DND-41 (cell line): ENCODE measurements around the gene TRNP1.

Source experiments
- ATAC-seq: fragments of 200-7000 bp; cut with Tn5 transposase; 3 replicates; pipeline ENCODE4 v1.9.1; 2021; ENCODE audit warnings: low read depth; ENCODE audit not compliant: insufficient read depth
- DNase-seq: peaks from one replicate; pipeline ENCODE4 v3.0.0-alpha.2; 2020
- H2AFZ ChIP-seq: 2 replicates; pipeline ENCODE4 v1.6.0; 2012; ENCODE audit warnings: low read depth, low read length
- H3K27ac ChIP-seq: 2 replicates; pipeline ENCODE4 v1.5.1; 2012; ENCODE audit warnings: low read length, inconsistent platforms
- H3K27me3 ChIP-seq: fragments of 200-600 bp; sonication (generic); 2 replicates; pipeline ENCODE4 v1.6.0; 2012; ENCODE audit warnings: low read length, mild to moderate bottlenecking, inconsistent platforms; ENCODE audit not compliant: insufficient read depth, poor library complexity
- H3K36me3 ChIP-seq: 2 replicates; pipeline ENCODE4 v1.5.1; 2012; ENCODE audit warnings: low read length, inconsistent platforms; ENCODE audit not compliant: insufficient read depth
- H3K4me1 ChIP-seq: 2 replicates; pipeline ENCODE4 v1.5.1; 2012; ENCODE audit warnings: mild to moderate bottlenecking, low read length; ENCODE audit not compliant: insufficient read depth
- H3K4me2 ChIP-seq: 2 replicates; pipeline ENCODE4 v1.6.0; 2012; ENCODE audit warnings: mild to moderate bottlenecking, moderate library complexity, low read length, inconsistent platforms; ENCODE audit not compliant: insufficient read depth
- H3K4me3 ChIP-seq, 2 experiments: fragments of 200-600 bp in 1 of 2; shearing (Covaris generic) in 1 of 2; 2 replicates each; pipeline ENCODE4 v1.5.1; 2012 to 2016; ENCODE audit warnings: inconsistent platforms in 2 of 2, low read length in 2 of 2, mild to moderate bottlenecking in 2 of 2, low read depth in 1 of 2, moderate library complexity in 1 of 2
- H3K79me2 ChIP-seq: 2 replicates; pipeline ENCODE4 v1.6.0; 2012; ENCODE audit warnings: low read length, inconsistent platforms; ENCODE audit not compliant: insufficient read depth
- H3K9ac ChIP-seq: 2 replicates; pipeline ENCODE4 v1.6.0; 2012; ENCODE audit warnings: low read depth, mild to moderate bottlenecking, inconsistent platforms, low read length, moderate library complexity
- H3K9me3 ChIP-seq: 2 replicates; pipeline ENCODE4 v1.5.1; 2012; ENCODE audit warnings: low read length, moderate library complexity, mild to moderate bottlenecking, inconsistent platforms; ENCODE audit not compliant: insufficient read depth, severe bottlenecking
- H4K20me1 ChIP-seq: 2 replicates; pipeline ENCODE4 v1.6.0; 2012; ENCODE audit warnings: low read length; ENCODE audit not compliant: insufficient read depth
- EZH2 ChIP-seq: IDR thresholded peaks from 3 replicates; pipeline ENCODE4 v1.6.1; 2012; ENCODE audit warnings: borderline replicate concordance, low read depth, mild to moderate bottlenecking, moderate library complexity, low read length, inconsistent platforms; ENCODE audit not compliant: severe bottlenecking
- TF ChIP-seq, protein P1 (sequence below): IDR thresholded peaks from 2 replicates; pipeline ENCODE4 v1.5.1; 2012; ENCODE audit warnings: borderline replicate concordance, low read length, moderate library complexity, mild to moderate bottlenecking; ENCODE audit not compliant: poor library complexity, severe bottlenecking; ENCODE audit errors: extremely low read depth

Gene TRNP1

DNA sequence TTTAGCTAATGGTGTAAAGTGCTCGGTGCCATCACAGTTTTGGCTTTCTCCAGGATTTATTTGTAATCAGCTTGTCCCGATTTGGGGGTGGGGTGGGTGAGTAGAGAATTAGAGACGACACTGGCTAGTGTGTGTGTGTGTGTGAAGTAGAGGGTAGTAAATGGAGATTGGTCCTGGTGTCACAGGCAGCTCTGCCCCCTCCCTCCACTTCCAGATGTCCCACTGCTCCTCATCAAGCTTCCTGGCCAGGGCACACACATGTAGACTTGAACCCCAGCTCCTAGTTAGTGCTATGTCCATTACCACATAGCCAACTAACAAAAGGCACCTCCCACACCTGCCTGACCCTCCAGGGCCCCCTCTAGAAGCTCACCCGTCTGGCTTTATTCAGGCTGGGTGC, 3.2 kb downstream of the TRNP1 start:
- H3K4me2 ChIP-seq = no peak overlapping the region
- no peak overlapping the region for H3K4me3 ChIP-seq
- TF ChIP-seq, protein P1, sequence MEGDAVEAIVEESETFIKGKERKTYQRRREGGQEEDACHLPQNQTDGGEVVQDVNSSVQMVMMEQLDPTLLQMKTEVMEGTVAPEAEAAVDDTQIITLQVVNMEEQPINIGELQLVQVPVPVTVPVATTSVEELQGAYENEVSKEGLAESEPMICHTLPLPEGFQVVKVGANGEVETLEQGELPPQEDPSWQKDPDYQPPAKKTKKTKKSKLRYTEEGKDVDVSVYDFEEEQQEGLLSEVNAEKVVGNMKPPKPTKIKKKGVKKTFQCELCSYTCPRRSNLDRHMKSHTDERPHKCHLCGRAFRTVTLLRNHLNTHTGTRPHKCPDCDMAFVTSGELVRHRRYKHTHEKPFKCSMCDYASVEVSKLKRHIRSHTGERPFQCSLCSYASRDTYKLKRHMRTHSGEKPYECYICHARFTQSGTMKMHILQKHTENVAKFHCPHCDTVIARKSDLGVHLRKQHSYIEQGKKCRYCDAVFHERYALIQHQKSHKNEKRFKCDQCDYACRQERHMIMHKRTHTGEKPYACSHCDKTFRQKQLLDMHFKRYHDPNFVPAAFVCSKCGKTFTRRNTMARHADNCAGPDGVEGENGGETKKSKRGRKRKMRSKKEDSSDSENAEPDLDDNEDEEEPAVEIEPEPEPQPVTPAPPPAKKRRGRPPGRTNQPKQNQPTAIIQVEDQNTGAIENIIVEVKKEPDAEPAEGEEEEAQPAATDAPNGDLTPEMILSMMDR = no peak
- no peak for TF ChIP-seq EZH2

DNA sequence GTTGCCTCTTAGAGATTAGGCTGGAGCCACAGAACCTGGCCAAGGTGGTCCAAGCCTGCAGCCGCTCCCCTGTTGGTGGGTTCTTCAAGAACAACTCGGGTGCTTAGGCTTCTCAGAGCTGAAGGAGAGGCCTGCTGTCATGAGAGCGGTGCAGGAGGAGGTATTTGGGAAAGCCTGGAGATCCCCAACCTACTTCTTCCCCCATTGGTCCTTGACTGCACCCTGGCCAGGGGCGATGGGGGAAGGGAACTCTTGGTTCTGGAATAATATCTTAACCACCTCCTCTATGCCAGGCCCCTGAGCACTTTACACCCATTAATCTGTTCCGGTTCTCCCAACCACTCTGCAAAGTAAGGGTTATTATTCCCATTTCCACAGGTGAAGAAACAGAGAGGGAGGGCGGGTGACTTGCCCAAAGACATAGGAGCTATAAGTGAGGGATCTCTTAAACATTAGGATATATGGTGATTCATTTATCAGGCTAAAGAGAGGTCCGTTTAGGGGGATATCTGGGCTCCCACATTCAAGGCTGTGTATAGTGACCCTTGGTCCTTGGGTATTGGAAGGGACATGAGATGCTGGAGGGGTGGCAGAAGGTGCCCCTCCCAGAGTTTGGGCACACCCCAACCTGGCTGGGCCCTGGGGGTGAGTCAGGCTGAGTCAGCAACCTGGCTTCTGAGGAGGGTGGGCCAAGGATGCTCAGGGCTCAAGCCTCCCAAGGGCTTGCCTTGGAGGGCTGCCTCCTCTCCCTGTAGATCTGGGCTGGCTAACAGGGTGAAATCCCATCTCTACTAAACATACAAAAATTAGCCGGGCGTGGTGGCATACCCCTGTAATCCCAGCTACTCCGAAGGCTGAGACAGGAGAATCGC, 5.2 kb downstream of the TRNP1 start:
- Histone ChIP-seq H3K4me1 (peaks cover 8% of the 10 kb centered on the region), H2AFZ (peak overlapping the region; percentile 85), H3K4me3 (no peak overlapping the region), H3K36me3 (no peaks in the 10 kb centered on the region), H3K4me2 (no peak overlapping the region), H3K9me3 (no peaks in the 10 kb centered on the region), H3K9ac (no peak overlapping the region), H3K79me2 (no peaks in the 10 kb centered on the region), H3K27ac (no peak overlapping the region), H3K27me3 (peaks cover 3% of the 10 kb centered on the region), H4K20me1 (no peaks in the 10 kb centered on the region)
- no peak for ATAC-seq
- TF ChIP-seq, protein P1 = no peak
- no peak for TF ChIP-seq EZH2
- no peak for DNase-seq

More for the DNA sequence above, 3.2 kb downstream of the TRNP1 start:
- Histone ChIP-seq H2AFZ (no peak overlapping the region), H3K27me3 (no peaks in the 10 kb centered on the region), H3K9me3 (no peaks in the 10 kb centered on the region), H3K36me3 (no peaks in the 10 kb centered on the region), H3K79me2 (no peaks in the 10 kb centered on the region), H3K4me1 (peaks cover 8% of the 10 kb centered on the region), H4K20me1 (no peaks in the 10 kb centered on the region), H3K27ac (no peak overlapping the region), H3K9ac (no peak overlapping the region)
- no peak for ATAC-seq
- no peak for DNase-seq

DNA sequence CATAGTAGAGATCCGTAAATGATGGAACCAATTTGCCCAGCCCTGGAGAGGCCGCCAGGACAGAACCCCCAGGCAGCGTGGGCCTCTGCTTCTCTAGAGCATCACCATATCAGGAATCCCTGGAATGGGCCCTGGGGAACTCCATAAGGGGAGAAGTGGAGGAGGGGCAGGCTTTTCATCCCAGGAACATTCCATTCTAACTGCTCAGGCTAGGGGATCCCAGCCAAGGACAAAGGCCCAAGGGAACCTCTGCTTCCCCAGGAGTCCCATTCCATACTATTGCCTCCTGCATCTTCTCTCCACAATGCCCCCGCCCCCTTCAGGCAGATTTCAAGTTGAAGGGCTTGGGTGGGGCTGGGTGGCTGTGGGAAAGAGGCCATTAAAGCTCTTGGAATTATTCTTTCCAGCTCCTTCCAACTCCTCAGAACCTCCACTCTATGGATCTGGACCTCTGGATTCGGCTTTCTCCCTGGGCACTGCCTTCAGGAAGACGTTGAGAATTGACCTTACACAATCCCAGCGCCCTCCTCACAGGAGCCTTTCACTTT, 6.0 kb downstream of the TRNP1 start:
- TF ChIP-seq, protein P1 = no peak
- TF ChIP-seq EZH2 = no peak
- Histone ChIP-seq H3K27ac (no peak overlapping the region), H2AFZ (no peak overlapping the region), H3K4me3 (no peak overlapping the region), H3K79me2 (no peaks in the 10 kb centered on the region), H3K27me3 (peaks cover 3% of the 10 kb centered on the region), H3K9me3 (no peaks in the 10 kb centered on the region), H3K4me2 (no peak overlapping the region), H3K36me3 (no peaks in the 10 kb centered on the region), H3K4me1 (peaks cover 8% of the 10 kb centered on the region), H4K20me1 (no peaks in the 10 kb centered on the region), H3K9ac (no peak overlapping the region)
- ATAC-seq (no peak), DNase-seq (no peak)
